ENCODE measurements around the gene IL9R. TPM values are rescaled to one million over a fixed set of nuclear protein-coding genes. Genes with fewer than 3 reads are reported as not detected.
"Not testable (repeated sequence)": the region's sequence is repeated elsewhere in the genome, so short reads cannot be mapped to it uniquely, and the experiment has no call there.

The IL9R gene
- total and polyA plus RNA-seq, 9 of the 15 experiments (the other 6 are each of a cell fraction or from before 2014, with no cell fraction given): 0.58 to 2.7 (median 1.6) TPM

DNA sequence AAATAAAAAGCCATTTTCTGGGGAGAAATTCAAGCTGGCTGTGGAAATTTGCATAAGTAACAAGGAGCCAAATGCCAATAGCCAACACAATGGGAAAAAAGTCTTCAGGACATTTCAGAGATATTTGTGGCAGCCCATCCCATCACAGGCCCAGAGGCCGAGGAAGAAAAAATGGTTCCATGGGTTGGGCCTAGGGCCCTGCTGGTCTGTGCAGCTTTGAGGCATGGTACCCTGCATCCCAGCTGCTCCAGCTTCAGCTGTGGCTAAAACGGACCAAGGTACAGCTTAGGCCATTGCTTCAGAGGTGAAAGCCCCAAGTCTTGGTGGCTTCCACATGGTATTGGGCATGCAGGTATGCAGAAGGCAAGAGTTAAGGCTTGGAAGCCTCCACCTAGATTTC lies 14.2 kb upstream of the IL9R start:
- ChIA-PET POLR2A (no interaction called here), CTCF (ENCODE audit: low intra/inter-chr PET ratio) (no interaction called here)
- no peak overlapping the region for H3K9ac ChIP-seq (ENCODE audit: insufficient read depth in 1 of 2, low read depth in 2 of 2, low read length in 2 of 2)
- no CpG with 5 or more reads among the region's 2 CpGs for WGBS (ENCODE audit: insufficient coverage, low coverage, missing lambda C conversion rate)
- no peaks in the 10 kb centered on the region; a peak in 1 of 5 replicates for H3K4me1 ChIP-seq (replicated peaks in 1 of 2; ENCODE audit: control insufficient read depth in 2 of 2, insufficient read depth in 2 of 2, low read length in 2 of 2)
- no peak overlapping the region for H3K27ac ChIP-seq (ENCODE audit: extremely low read depth, low read depth, low read length)
- TF ChIP-seq MTF1 (CRISPR knock-in tag; IDR thresholded peaks at IDR 0.05; ENCODE audit: borderline replicate concordance) (no peak), ZZZ3 (IDR thresholded peaks at IDR 0.05) (no peak)
- H3K4me2 ChIP-seq (ENCODE audit: insufficient read depth, low read length): no peak overlapping the region
- no peak for DNase-seq (ENCODE audit: extremely low read depth in 1 of 4, low spot score in 3 of 4)
- H3K36me3 ChIP-seq (ENCODE audit: control insufficient read depth, insufficient read depth, low read length): no peaks in the 10 kb centered on the region
- BruUV-seq (replicated peaks): no TSS peak
- no peaks in the 10 kb centered on the region for H3K79me2 ChIP-seq (ENCODE audit: control insufficient read depth, insufficient read depth, low read length)
- ATAC-seq: no peak
- no peaks in the 10 kb centered on the region for H4K20me1 ChIP-seq (replicated peaks; ENCODE audit: control insufficient read depth, insufficient read depth, low read length)
- H3K9me1 ChIP-seq (ENCODE audit: control insufficient read depth, insufficient read depth, low read length): no peaks in the 10 kb centered on the region
- no peak overlapping the region for H3K4me3 ChIP-seq
- in situ Hi-C loops (cut with MboI) (no loop called here), intact Hi-C loops (cut with micrococcal nuclease) (no loop called here)
- FAIRE-seq: no peak
- H2AFZ ChIP-seq (ENCODE audit: low read depth, low read length): no peak overlapping the region
- H3K9me3 ChIP-seq (replicated peaks; ENCODE audit: control insufficient read depth, insufficient read depth, low read depth, low read length): no peaks in the 10 kb centered on the region; the same call in 1 of the 2 replicates
- H3K27me3 ChIP-seq (ENCODE audit: control insufficient read depth in 2 of 2, insufficient read depth in 2 of 2, low read length in 2 of 2): no peaks in the 10 kb centered on the region

GRCh38 chrX:155985208-155985607 lies 12.3 kb upstream of the IL9R start:
- WGBS (ENCODE audit: insufficient coverage, low coverage, missing lambda C conversion rate): 13% methylated on average over 2 of the region's 2 CpGs
- POLR2A ChIA-PET: no interaction called here
- no peak overlapping the region for H3K4me3 ChIP-seq

GRCh38 chrX:155986995-155987394 lies 10.5 kb upstream of the IL9R start:
- H2AFZ ChIP-seq (ENCODE audit: low read depth, low read length); H3K4me1 ChIP-seq (replicated peaks in 1 of 2; ENCODE audit: control insufficient read depth in 2 of 2, insufficient read depth in 2 of 2, low read length in 2 of 2); in situ Hi-C loops (cut with MboI); H3K9ac ChIP-seq (ENCODE audit: insufficient read depth in 1 of 2, low read depth in 2 of 2, low read length in 2 of 2); POLR2A ChIA-PET; H3K9me3 ChIP-seq (replicated peaks; ENCODE audit: control insufficient read depth, insufficient read depth, low read depth, low read length); DNase-seq (ENCODE audit: extremely low read depth in 1 of 4, low spot score in 3 of 4); H3K27ac ChIP-seq (ENCODE audit: extremely low read depth, low read depth, low read length); H3K9me1 ChIP-seq (ENCODE audit: control insufficient read depth, insufficient read depth, low read length); H3K79me2 ChIP-seq (ENCODE audit: control insufficient read depth, insufficient read depth, low read length); H3K36me3 ChIP-seq (ENCODE audit: control insufficient read depth, insufficient read depth, low read length); ATAC-seq; intact Hi-C loops (cut with micrococcal nuclease); H4K20me1 ChIP-seq (replicated peaks; ENCODE audit: control insufficient read depth, insufficient read depth, low read length); BruUV-seq (replicated peaks); H3K4me3 ChIP-seq; H3K4me2 ChIP-seq (ENCODE audit: insufficient read depth, low read length); H3K27me3 ChIP-seq (ENCODE audit: control insufficient read depth in 2 of 2, insufficient read depth in 2 of 2, low read length in 2 of 2); FAIRE-seq; CTCF ChIA-PET (ENCODE audit: low intra/inter-chr PET ratio): not testable (repeated sequence)
- WGBS (ENCODE audit: insufficient coverage, low coverage, missing lambda C conversion rate): 0% methylated on average over 1 of the region's 2 CpGs

More at GRCh38 chrX:155985208-155985607, 12.3 kb upstream of the IL9R start:
- in situ Hi-C loops (cut with MboI): no loop called here
- Histone ChIP-seq H3K79me2 (ENCODE audit: control insufficient read depth, insufficient read depth, low read length) (no peaks in the 10 kb centered on the region), H4K20me1 (replicated peaks; ENCODE audit: control insufficient read depth, insufficient read depth, low read length) (no peaks in the 10 kb centered on the region), H3K9me3 (replicated peaks; ENCODE audit: control insufficient read depth, insufficient read depth, low read depth, low read length) (no peaks in the 10 kb centered on the region; the same call in 1 of the 2 replicates), H3K4me1 (replicated peaks in 1 of 2; ENCODE audit: control insufficient read depth in 2 of 2, insufficient read depth in 2 of 2, low read length in 2 of 2) (no peaks in the 10 kb centered on the region; a peak in 1 of 5 replicates), H2AFZ (ENCODE audit: low read depth, low read length) (no peak overlapping the region), H3K9ac (ENCODE audit: insufficient read depth in 1 of 2, low read depth in 2 of 2, low read length in 2 of 2) (no peak overlapping the region), H3K9me1 (ENCODE audit: control insufficient read depth, insufficient read depth, low read length) (no peaks in the 10 kb centered on the region), H3K4me2 (ENCODE audit: insufficient read depth, low read length) (no peak overlapping the region), H3K27me3 (ENCODE audit: control insufficient read depth in 2 of 2, insufficient read depth in 2 of 2, low read length in 2 of 2) (no peaks in the 10 kb centered on the region), H3K27ac (ENCODE audit: extremely low read depth, low read depth, low read length) (no peak overlapping the region), H3K36me3 (ENCODE audit: control insufficient read depth, insufficient read depth, low read length) (no peaks in the 10 kb centered on the region)
- TF ChIP-seq TGIF2 (CRISPR knock-in tag; IDR thresholded peaks at IDR 0.05) (no peak), RNF2 (IDR thresholded peaks at IDR 0.05) (no peak), XRCC4 (IDR thresholded peaks at IDR 0.05; ENCODE audit: extremely low read depth, insufficient read depth, insufficient read length) (no peak), ZNF263 (CRISPR knock-in tag; IDR thresholded peaks at IDR 0.05; ENCODE audit: borderline replicate concordance) (no peak), RBBP5 (IDR thresholded peaks at IDR 0.05; ENCODE audit: borderline replicate concordance, insufficient read depth, low read length, poor library complexity, severe bottlenecking) (no peak), MEIS2 (IDR thresholded peaks at IDR 0.05; ENCODE audit: partially characterized antibody) (no peak), HDGF (IDR thresholded peaks at IDR 0.05) (no peak), ZNF75A (CRISPR knock-in tag; IDR thresholded peaks at IDR 0.05) (no peak)
- TF ChIP-seq, protein P1, sequence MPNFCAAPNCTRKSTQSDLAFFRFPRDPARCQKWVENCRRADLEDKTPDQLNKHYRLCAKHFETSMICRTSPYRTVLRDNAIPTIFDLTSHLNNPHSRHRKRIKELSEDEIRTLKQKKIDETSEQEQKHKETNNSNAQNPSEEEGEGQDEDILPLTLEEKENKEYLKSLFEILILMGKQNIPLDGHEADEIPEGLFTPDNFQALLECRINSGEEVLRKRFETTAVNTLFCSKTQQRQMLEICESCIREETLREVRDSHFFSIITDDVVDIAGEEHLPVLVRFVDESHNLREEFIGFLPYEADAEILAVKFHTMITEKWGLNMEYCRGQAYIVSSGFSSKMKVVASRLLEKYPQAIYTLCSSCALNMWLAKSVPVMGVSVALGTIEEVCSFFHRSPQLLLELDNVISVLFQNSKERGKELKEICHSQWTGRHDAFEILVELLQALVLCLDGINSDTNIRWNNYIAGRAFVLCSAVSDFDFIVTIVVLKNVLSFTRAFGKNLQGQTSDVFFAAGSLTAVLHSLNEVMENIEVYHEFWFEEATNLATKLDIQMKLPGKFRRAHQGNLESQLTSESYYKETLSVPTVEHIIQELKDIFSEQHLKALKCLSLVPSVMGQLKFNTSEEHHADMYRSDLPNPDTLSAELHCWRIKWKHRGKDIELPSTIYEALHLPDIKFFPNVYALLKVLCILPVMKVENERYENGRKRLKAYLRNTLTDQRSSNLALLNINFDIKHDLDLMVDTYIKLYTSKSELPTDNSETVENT (CRISPR knock-in tag; IDR thresholded peaks at IDR 0.05): no peak
- ATAC-seq: no peak
- BruUV-seq (replicated peaks): no TSS peak
- CTCF ChIA-PET (ENCODE audit: low intra/inter-chr PET ratio): no interaction called here
- intact Hi-C loops (cut with micrococcal nuclease): no loop called here
- DNase-seq (ENCODE audit: extremely low read depth in 1 of 4, low spot score in 3 of 4): no peak
- no peak for FAIRE-seq
